ENCODE data around the gene KCNC2.
A peak's percentile ranks its signal among the peaks of the same experiment; 100 is the strongest.
"Not testable (repeated sequence)": the region's sequence is repeated elsewhere in the genome, so short reads cannot be mapped to it uniquely, and the experiment has no call there.

The KCNC2 gene

GRCh38 chr12:75209812-75210138, at the start of gene KCNC2:
TSS of gene KCNC2 (minus strand) at chr12:75209839.
- no peak for DNase-seq

- DNase-seq, result no peak
These were observed 49.5 kb upstream of the KCNC2 start for GRCh38 chr12:75259143-75259542.

GRCh38 chr12:75257510-75257909, 47.9 kb upstream of the KCNC2 start:
- DNase-seq, result no peak

- DNase-seq, result no peak
These were observed 35.5 kb upstream of the KCNC2 start for GRCh38 chr12:75245108-75245507.

DNA sequence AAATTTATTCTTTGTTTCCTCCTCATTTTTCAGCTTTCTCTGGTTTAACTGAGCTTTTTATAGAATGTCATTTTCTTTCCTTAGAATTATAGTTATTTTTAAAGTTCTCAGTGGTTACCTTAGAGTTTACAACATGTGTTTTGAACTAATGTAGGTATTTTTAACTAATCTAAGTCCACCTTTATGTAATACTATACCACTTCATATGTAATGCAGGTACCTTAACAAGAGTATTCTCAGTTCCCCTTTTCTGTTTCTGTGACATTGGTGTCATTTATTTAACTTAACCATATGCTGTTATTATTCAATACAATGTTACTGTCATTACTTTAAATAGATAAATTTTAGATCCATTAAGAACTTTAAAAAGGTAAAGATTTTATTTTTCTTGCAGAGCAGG, 30.3 kb upstream of the KCNC2 start:
- no peak for DNase-seq

- DNase-seq, result peak; percentile 3
These were observed 26.6 kb upstream of the KCNC2 start for GRCh38 chr12:75236206-75236605.

DNA sequence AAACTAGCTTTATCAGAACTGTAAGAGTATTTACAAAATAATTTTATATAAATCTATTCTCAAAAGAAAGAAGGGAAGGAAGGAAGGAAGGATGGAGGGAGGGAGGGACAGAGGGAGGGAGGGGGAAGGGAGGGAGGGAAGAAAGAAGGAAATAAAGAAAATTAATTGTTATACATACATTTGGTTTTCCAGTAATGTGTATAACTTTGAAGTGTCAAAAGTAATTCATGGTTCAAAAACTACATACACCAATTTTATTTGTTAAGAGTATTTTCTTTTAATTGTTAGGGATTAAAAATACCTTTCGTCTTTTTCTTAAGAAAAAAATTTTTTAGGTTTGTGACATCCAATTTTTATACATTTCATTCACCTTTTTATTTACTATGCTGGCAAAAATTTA, 17.5 kb upstream of the KCNC2 start:
- DNase-seq, result no peak

DNA sequence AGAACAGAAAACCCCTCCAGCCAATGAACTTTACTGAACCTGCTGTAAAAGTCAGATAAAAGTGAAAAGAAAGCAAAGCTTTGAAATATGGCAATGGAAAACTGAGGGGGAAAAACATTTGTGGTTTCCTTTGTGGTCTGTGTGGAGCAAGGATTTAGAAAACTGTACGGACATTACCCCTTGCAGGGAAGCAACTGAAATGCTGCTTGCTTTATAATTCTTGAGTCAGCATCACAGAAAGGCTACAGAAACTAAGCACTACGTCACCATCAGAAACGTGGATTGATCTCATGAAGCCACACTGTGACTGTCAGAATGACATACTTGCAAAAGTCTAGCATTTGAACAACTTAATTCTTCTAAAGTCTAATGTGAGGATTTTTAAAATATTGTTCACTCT, 2.4 kb upstream of the KCNC2 start:
- no peak for DNase-seq

GRCh38 chr12:75208856-75209811, 505 bp downstream of the KCNC2 start:
- peak; percentile 63 for DNase-seq

GRCh38 chr12:75207338-75208083, 2.1 kb downstream of the KCNC2 start:
- DNase-seq, result no peak

DNA sequence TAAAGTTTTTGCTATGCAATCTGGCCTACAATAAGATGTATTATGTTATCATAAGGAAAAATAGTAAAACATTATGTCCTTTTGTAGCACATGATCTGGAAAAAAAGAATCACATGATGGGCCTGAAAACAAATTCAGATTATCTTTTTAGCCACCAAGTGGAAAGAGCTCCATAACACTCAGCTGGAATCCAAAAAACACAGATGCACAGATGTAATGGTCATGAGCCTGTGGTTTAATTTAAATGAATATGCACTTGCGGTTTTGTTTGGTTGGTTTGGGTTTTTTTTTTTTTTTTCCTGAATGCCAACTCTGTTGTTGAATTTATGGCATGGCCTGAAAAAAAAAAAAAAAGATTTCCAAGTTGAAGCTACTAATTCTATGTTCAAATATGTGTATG, 4.1 kb downstream of the KCNC2 start:
- no peak for DNase-seq

DNA sequence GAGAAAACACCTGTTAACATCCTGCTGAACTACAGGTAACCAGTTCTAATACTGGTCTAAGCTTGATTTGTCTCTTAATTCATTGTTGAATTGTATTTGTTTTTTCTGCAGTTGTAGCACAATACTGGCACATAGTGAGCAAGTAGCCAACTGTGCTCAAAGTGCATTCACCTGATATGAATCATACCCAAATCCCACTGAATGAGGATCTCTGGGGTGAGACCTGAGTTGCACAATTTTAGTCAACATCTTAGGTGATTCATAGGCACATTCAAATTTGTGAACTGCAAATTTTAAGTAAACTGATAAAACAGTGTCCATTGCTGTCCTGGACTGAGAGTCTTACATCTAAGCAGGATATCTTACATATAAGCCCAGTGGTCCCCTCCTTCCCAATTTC, 12.8 kb downstream of the KCNC2 start:
- no peak for DNase-seq

GRCh38 chr12:75196408-75196807, 13.2 kb downstream of the KCNC2 start:
- no peak for DNase-seq

DNA sequence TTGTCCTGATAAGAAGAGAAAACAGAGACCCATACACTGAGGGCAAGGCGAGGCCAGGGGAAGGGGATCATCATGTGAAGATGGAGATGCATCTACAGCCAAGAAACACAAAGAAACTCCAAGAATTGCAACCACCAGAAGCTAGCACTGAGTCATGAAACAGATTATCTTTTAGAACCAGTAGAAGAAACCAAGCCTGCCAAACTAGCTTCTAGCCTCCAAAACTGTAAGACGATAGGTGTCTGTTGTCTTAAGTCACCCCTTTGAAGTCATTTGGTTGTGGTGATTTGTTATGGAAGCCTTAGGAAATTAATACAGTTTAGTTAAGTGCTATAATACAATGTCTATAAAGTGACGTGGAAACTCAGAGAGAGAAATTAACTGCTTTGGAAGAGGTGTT, 15.4 kb downstream of the KCNC2 start:
- no peak for DNase-seq

DNA sequence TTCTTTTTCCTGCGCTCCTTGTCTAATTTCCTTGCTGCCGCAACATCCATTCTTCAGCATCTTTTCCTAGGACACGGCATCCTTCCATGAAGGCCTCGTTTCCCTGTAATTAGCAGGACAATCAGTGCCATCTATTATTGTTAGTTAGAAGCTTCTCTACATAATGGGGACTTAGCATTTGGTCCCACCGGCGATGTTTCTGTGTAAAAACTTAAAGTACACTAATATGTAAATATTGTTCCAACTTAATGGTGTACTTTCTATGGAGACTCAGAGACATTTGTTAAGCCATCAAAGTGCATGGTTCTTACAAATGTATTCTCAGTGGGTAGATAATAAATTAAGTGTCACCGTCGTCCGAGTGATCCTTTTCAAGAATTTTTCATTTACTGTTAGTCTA, 17.4 kb downstream of the KCNC2 start:
- DNase-seq, result no peak

GRCh38 chr12:75190846-75191245, 18.8 kb downstream of the KCNC2 start:
- DNase-seq, result no peak

GRCh38 chr12:75185881-75186280, 23.8 kb downstream of the KCNC2 start:
- not testable (repeated sequence) for DNase-seq

DNA sequence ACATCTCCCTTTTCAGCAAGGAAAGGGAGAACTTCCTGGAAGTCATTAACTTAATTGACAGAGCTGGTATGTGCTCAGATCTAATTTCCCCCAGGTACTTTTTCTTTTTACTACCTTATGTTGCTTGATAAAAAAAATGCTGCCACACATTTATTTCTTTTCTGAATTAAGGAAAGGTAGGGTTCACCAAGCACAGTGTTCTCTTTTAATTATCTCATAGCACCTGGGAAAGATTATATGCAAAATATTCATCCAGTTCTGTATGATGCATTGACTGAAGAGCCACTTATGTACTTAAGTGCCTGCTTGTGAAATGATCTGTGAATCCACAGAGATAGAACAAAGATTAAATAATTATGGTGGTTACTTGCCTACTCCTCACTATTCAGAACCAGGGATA, 25.1 kb downstream of the KCNC2 start:
- peak; percentile 15 for DNase-seq

DNA sequence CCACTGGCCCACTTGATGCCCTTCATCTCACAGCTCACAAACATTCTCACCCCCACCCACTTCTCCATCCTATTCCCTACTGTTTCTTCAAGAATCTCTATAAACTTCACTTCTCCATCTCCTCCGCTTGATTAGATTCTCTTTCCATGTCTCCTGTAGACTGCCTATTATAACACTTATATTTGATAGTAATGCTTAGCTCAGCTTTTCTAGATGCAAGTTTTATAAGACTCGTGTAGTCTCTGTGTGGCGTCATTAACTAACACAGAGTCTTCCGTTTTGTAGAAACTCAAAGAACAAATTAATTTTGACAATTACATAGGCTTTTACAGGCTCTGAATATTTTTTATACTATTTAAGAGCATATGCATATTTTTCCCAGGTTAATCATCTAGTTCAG, 25.7 kb downstream of the KCNC2 start:
- DNase-seq, result no peak

GRCh38 chr12:75177997-75178396, 31.6 kb downstream of the KCNC2 start:
- DNase-seq, result peak; percentile 17

DNA sequence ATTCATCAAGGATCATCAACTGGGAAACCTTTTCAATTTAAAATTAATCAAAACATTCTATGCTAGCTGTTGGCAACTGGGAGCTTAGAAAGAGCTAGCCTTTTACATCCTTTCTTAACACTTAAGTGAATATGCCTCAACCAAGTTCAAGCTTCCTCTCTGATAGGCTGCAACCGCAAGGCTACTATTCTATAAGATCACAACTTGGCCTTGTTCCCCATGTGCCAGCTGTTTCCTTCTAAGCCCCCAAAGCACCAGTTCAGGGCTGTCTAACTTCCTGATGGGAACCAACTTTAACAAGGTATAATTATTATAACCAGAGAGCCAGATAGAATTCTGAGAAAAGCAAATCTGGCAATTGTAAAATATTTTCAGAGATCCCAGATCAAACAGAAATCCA, 37.0 kb downstream of the KCNC2 start:
- no peak for DNase-seq

DNA sequence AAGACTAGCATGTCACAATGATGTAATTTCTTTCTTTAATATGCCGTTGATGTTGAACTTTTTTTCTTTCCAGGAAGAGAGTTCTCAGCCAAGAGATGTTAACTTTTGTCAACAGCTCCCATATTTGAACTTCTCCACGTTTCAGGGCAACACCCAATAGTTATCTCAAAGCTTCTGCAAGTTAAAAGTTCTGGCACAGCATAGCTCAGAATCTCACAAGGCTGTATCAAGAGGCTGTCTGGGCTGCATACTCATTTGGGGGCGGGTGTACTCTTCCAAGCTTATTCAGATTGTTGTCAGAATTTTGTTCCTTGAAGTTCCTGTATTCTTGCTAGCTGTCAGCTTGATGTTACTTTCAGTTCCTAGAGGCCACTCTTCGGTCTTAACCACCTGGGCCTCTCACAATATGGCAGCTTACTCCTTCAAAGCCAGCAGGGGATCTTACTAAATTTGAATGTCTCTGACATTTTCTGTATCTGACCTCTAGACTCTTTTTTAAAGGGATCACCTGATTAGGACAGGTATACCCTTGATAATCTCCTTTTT, 38.9 kb downstream of the KCNC2 start:
- DNase-seq, result no peak

- DNase-seq, result no peak
These were observed 46.8 kb downstream of the KCNC2 start for GRCh38 chr12:75162845-75163244.

GRCh38 chr12:75161488-75161887, 48.2 kb downstream of the KCNC2 start:
- no peak for DNase-seq
